GM23338 (cell line): ENCODE results near the gene COL6A1. TPM values are rescaled to one million over a fixed set of nuclear protein-coding genes. Genes with fewer than 3 reads are reported as not detected.

Experiments
- ATAC-seq: fragments of 200-7000 bp; cut with Tn5 transposase; 3 replicates; pipeline ENCODE4 v1.9.1; 2020
- DNase-seq: peaks from one replicate; pipeline ENCODE4 v3.0.0-alpha.2; 2015; ENCODE audit warnings: low spot score
- H2AFZ ChIP-seq: fragments of 200-600 bp; sonication (generic); 2 replicates; pipeline ENCODE4 v1.8.0; 2016; ENCODE audit warnings: antibody characterized with exemption, mild to moderate bottlenecking, moderate library complexity
- H3F3A ChIP-seq: fragments of 200-600 bp; sonication (generic); replicated peaks from 2 replicates; pipeline ENCODE4 v1.8.0; 2017; ENCODE audit warnings: antibody characterized with exemption, mixed run types, low read depth
- H3K27ac ChIP-seq: fragments of 200-600 bp; sonication (generic); 2 replicates; pipeline ENCODE4 v1.6.1; 2016; ENCODE audit warnings: low read depth
- H3K27me3 ChIP-seq: fragments of 200-600 bp; sonication (generic); 2 replicates; pipeline ENCODE4 v1.8.0; 2016; ENCODE audit warnings: mild to moderate bottlenecking, mixed run types, moderate library complexity; ENCODE audit not compliant: insufficient read depth
- H3K36me3 ChIP-seq: fragments of 200-600 bp; sonication (generic); 2 replicates; pipeline ENCODE4 v1.8.0; 2016; ENCODE audit warnings: mild to moderate bottlenecking; ENCODE audit not compliant: insufficient read depth
- H3K4me1 ChIP-seq: fragments of 200-600 bp; sonication (generic); 2 replicates; pipeline ENCODE4 v1.8.0; 2016; ENCODE audit warnings: mild to moderate bottlenecking, moderate library complexity; ENCODE audit not compliant: insufficient read depth
- H3K4me2 ChIP-seq: fragments of 200-600 bp; sonication (generic); 2 replicates; pipeline ENCODE4 v1.7.1; 2017; ENCODE audit warnings: mixed run types
- H3K4me3 ChIP-seq: fragments of 200-600 bp; sonication (generic); 2 replicates; pipeline ENCODE4 v1.6.1; 2016; ENCODE audit warnings: mixed run types
- H3K79me2 ChIP-seq: fragments of 200-600 bp; sonication (generic); replicated peaks from 2 replicates; pipeline ENCODE4 v1.8.0; 2017; ENCODE audit warnings: mild to moderate bottlenecking; ENCODE audit not compliant: insufficient read depth
- H3K9me2 ChIP-seq: fragments of 200-600 bp; sonication (generic); 2 replicates; pipeline ENCODE4 v1.8.0; 2017; ENCODE audit not compliant: insufficient read depth
- H4K20me1 ChIP-seq: fragments of 200-600 bp; sonication (generic); replicated peaks from 2 replicates; pipeline ENCODE4 v1.8.0; 2017; ENCODE audit warnings: mild to moderate bottlenecking; ENCODE audit not compliant: insufficient read depth
- H3K27ac Mint-ChIP-seq: 2 replicates; pipeline ENCODE4 v1.8.0; 2020; ENCODE audit warnings: inconsistent platforms, mild to moderate bottlenecking, moderate library complexity, mixed read lengths
- H3K27me3 Mint-ChIP-seq: 3 replicates; pipeline ENCODE4 v1.8.0; 2022; ENCODE audit warnings: low read depth, mild to moderate bottlenecking, moderate library complexity, mixed read lengths, inconsistent platforms; ENCODE audit not compliant: insufficient read depth, poor library complexity
- H3K36me3 Mint-ChIP-seq: 3 replicates; pipeline ENCODE4 v1.8.0; 2021; ENCODE audit warnings: low read depth, mild to moderate bottlenecking, inconsistent platforms, moderate library complexity, mixed read lengths
- H3K4me1 Mint-ChIP-seq: 3 replicates; pipeline ENCODE4 v1.8.0; 2020; ENCODE audit warnings: mild to moderate bottlenecking, inconsistent platforms, mixed read lengths
- H3K4me3 Mint-ChIP-seq: 3 replicates; pipeline ENCODE4 v1.8.0; 2021; ENCODE audit warnings: moderate library complexity, mild to moderate bottlenecking, inconsistent platforms, mixed read lengths
- H3K9me3 Mint-ChIP-seq: 3 replicates; pipeline ENCODE4 v1.8.0; 2020; ENCODE audit warnings: moderate library complexity, mild to moderate bottlenecking, inconsistent platforms, mixed read lengths
- CTCF ChIP-seq, 2 experiments: fragments of 200-600 bp in 1 of 2; sonication (generic) in 1 of 2; conservative IDR thresholded peaks; 2 replicates each; pipeline versions ENCODE4 v1.5.1 to v1.6.1; 2016 to 2017; ENCODE audit warnings: antibody characterized with exemption in 2 of 2, low read depth in 2 of 2, mild to moderate bottlenecking in 2 of 2, moderate library complexity in 1 of 2
- EZH2 ChIP-seq: fragments of 200-600 bp; sonication (generic); IDR thresholded peaks from one replicate; pipeline ENCODE4 v1.8.0; 2017; ENCODE audit warnings: antibody characterized with exemption, mild to moderate bottlenecking, low read depth; ENCODE audit not compliant: unreplicated experiment
- EZH2phosphoT487 ChIP-seq: fragments of 200-600 bp; sonication (generic); IDR thresholded peaks from one replicate; pipeline ENCODE4 v1.8.1; 2018; ENCODE audit warnings: antibody characterized with exemption; ENCODE audit not compliant: unreplicated experiment
- JUNB ChIP-seq: IDR thresholded peaks from one replicate; pipeline ENCODE4 v1.6.1; 2016; ENCODE audit warnings: antibody characterized with exemption; ENCODE audit not compliant: unreplicated experiment
- POLR2AphosphoS5 ChIP-seq: IDR thresholded peaks from 2 replicates; pipeline ENCODE4 v1.6.1; 2016; ENCODE audit warnings: antibody characterized with exemption, low read depth
- REST ChIP-seq: IDR thresholded peaks from one replicate; pipeline ENCODE4 v1.6.1; 2018; ENCODE audit warnings: antibody characterized with exemption; ENCODE audit not compliant: unreplicated experiment
- STAT1 ChIP-seq: IDR thresholded peaks from one replicate; pipeline ENCODE4 v1.6.1; 2016; ENCODE audit warnings: antibody characterized with exemption; ENCODE audit not compliant: unreplicated experiment
- ZNF114 ChIP-seq: fragments of 250-450 bp; sonication (Bioruptor Pico); IDR thresholded peaks from 2 replicates; pipeline ENCODE4 v1.5.0; 2020; ENCODE audit warnings: mild to moderate bottlenecking, moderate library complexity
- ZNF331 ChIP-seq: fragments of 250-450 bp; sonication (Bioruptor Pico); IDR thresholded peaks from 2 replicates; pipeline ENCODE4 v1.5.0; 2020; ENCODE audit warnings: low read depth, mild to moderate bottlenecking, moderate library complexity
- polyA plus RNA-seq: library from polyadenylated mRNA; unstranded; fragments of >200 nt; fragmentation: Nextera tagmentation; extraction: Ambion mirVana; gene quantifications from 2 replicates; pipeline ENCODE4 v1.2.1, GENCODE V29; 2016
- total RNA-seq: library from RNA; depleted of rRNA; stranded (reverse); fragments of >200 nt; shearing (Covaris generic); gene quantifications from 2 replicates; pipeline ENCODE4 v1.2.3, GENCODE V29; 2014

COL6A1 gene
- total and polyA plus RNA-seq, 2 experiments from 2014 or later, result 76.0 to 180 TPM

- TF ChIP-seq EZH2phosphoT487 (no peak), ZNF331 (CRISPR knock-in tag) (no peak)
Observed at GRCh38 chr21:45962531-45963231, 18.9 kb upstream of the COL6A1 start (continued).

- peaks cover 10% of the 10 kb centered on the region for H3K27me3 Mint-ChIP-seq
- H3K27me3 ChIP-seq, result no peaks in the 10 kb centered on the region
- H2AFZ ChIP-seq, result no peak overlapping the region
- H3K4me1 Mint-ChIP-seq, result no peaks in the 10 kb centered on the region
- no peaks in the 10 kb centered on the region for H4K20me1 ChIP-seq
- peaks cover 83% of the 10 kb centered on the region for H3K9me3 Mint-ChIP-seq
- H3K4me1 ChIP-seq, result no peaks in the 10 kb centered on the region
- no peak overlapping the region for H3K4me3 Mint-ChIP-seq
- no peak overlapping the region for H3K27ac ChIP-seq
- no peak overlapping the region for H3K4me3 ChIP-seq
- no peak for DNase-seq
- TF ChIP-seq EZH2phosphoT487 (no peak), POLR2AphosphoS5 (no peak), EZH2 (no peak), REST (no peak), JUNB (no peak), CTCF (conservative IDR thresholded peaks at IDR 0.05; ENCODE audit: low read depth in 2 of 2) (no peak), STAT1 (no peak)
- no peaks in the 10 kb centered on the region for H3K79me2 ChIP-seq
- H3K27ac Mint-ChIP-seq, result no peak overlapping the region
- 0 out of 2 replicates have a peak, but pooled peaks cover 5% of the 10 kb centered on the region for H3K9me2 ChIP-seq
- no peak for ATAC-seq
- peaks cover 4% of the 10 kb centered on the region; the same call in 1 of the 2 replicates for H3K36me3 ChIP-seq
- H3K4me2 ChIP-seq, result no peak overlapping the region
- H3K36me3 Mint-ChIP-seq, result peaks cover 51% of the 10 kb centered on the region
- H3F3A ChIP-seq, result no peaks in the 10 kb centered on the region
Observed at GRCh38 chr21:45963232-45963570, 18.4 kb upstream of the COL6A1 start.

GRCh38 chr21:45964649-45965048 is 16.9 kb upstream of the COL6A1 start:
- Mint-ChIP-seq H3K27ac (no peak overlapping the region), H3K27me3 (peaks cover 10% of the 10 kb centered on the region), H3K4me1 (no peaks in the 10 kb centered on the region), H3K9me3 (peaks cover 69% of the 10 kb centered on the region), H3K36me3 (peaks cover 51% of the 10 kb centered on the region), H3K4me3 (no peak overlapping the region)
- Histone ChIP-seq H3F3A (no peaks in the 10 kb centered on the region), H3K79me2 (no peaks in the 10 kb centered on the region), H3K4me3 (no peak overlapping the region), H3K27ac (no peak overlapping the region), H3K27me3 (no peaks in the 10 kb centered on the region), H3K4me1 (no peaks in the 10 kb centered on the region), H3K4me2 (no peak overlapping the region), H4K20me1 (no peaks in the 10 kb centered on the region), H3K36me3 (peaks cover 4% of the 10 kb centered on the region; the same call in 1 of the 2 replicates), H3K9me2 (no peaks in the 10 kb centered on the region), H2AFZ (no peak overlapping the region)
- ATAC-seq (no peak), DNase-seq (no peak)
- TF ChIP-seq ZNF331 (CRISPR knock-in tag) (no peak), ZNF114 (CRISPR knock-in tag) (no peak), EZH2phosphoT487 (no peak), STAT1 (no peak), JUNB (no peak)
